Gastroesophageal sphincter (tissue), 3 donors: ENCODE data around the gene SMTNL2.

Experiments
- EP300 ChIP-seq: sonication (generic); formaldehyde crosslinking; IDR thresholded peaks from one replicate; pipeline ENCODE4 v1.6.1; 2017; ENCODE audit warnings: antibody characterized with exemption, mild to moderate bottlenecking
- POLR2A ChIP-seq, 2 donors: fragments of 450-650 bp; IDR thresholded peaks; one replicate each; pipeline ENCODE4 v1.6.1; 2017; ENCODE audit warnings: antibody characterized with exemption in 2 of 2, mild to moderate bottlenecking in 2 of 2, moderate library complexity in 1 of 2
- POLR2AphosphoS5 ChIP-seq: sonication (generic); formaldehyde crosslinking; IDR thresholded peaks from one replicate; pipeline ENCODE4 v1.6.1; 2017; ENCODE audit warnings: antibody characterized with exemption
- TF ChIP-seq, protein P1 (sequence below), 4 experiments: fragments of 200-600 bp in 2 of 4; fragments of 450-650 bp in 2 of 4; sonication (generic) in 1 of 4; IDR thresholded peaks; one replicate each; pipeline ENCODE4 v1.5.1; 2017 to 2019; ENCODE audit warnings: antibody characterized with exemption in 4 of 4, mild to moderate bottlenecking in 2 of 4, moderate library complexity in 2 of 4

DNA sequence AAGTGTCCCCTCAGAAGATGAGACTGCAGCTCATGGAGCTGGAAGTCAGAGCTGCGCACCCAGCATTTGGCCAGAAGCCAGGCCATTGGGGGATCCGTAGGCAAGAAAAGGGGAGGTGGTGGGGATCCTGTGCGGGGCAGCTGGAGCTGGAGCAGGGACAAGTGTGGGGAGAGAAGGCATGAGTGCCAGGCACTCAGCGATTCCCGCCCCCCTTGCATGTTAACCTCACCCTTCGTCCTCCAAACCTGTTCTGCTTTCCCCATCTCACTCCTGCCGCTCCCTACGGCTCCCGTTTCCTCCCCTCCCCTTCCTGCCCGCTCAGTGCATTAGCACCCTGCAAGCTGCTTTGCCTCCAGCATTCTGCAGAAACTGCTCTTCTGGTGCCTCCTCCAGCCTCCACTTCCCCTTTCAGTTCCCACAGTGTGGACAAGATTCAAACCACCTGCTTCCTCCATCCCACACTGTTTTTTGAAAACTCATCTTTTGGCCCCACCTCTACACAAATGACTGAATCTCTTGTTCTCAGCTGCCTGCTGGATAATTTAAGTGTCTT lies 51.6 kb downstream of the SMTNL2 start:
- TF ChIP-seq POLR2AphosphoS5, result no peak
- TF ChIP-seq, protein P1, sequence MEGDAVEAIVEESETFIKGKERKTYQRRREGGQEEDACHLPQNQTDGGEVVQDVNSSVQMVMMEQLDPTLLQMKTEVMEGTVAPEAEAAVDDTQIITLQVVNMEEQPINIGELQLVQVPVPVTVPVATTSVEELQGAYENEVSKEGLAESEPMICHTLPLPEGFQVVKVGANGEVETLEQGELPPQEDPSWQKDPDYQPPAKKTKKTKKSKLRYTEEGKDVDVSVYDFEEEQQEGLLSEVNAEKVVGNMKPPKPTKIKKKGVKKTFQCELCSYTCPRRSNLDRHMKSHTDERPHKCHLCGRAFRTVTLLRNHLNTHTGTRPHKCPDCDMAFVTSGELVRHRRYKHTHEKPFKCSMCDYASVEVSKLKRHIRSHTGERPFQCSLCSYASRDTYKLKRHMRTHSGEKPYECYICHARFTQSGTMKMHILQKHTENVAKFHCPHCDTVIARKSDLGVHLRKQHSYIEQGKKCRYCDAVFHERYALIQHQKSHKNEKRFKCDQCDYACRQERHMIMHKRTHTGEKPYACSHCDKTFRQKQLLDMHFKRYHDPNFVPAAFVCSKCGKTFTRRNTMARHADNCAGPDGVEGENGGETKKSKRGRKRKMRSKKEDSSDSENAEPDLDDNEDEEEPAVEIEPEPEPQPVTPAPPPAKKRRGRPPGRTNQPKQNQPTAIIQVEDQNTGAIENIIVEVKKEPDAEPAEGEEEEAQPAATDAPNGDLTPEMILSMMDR (IDR thresholded peaks at IDR 0.05), result no peak
- TF ChIP-seq POLR2A (IDR thresholded peaks at IDR 0.05), result no peak
- TF ChIP-seq EP300, result no peak
